Stimulated activated effector memory CD8-positive, alpha-beta T cell treated with anti-CD3 and anti-CD28 coated beads, Interleukin-12 subunit alpha, Interleukin-12 subunit beta, amount 100 ng/mL, for 72 hours (primary cell): ENCODE data around the gene UCP2.
"Not testable (repeated sequence)": the region's sequence is repeated elsewhere in the genome, so short reads cannot be mapped to it uniquely, and the experiment has no call there.

Experiments
- ATAC-seq: fragments of 150-1000 bp; cut with Tn5 transposase; 2 replicates; pipeline ENCODE4 v1.10.0; 2021
- DNase-seq, 2 donors: peaks; one replicate each; pipeline ENCODE4 v3.0.0; 2021 to 2022; ENCODE audit warnings: low spot score in 2 of 2
- H3K27ac Mint-ChIP-seq: one replicate; pipeline ENCODE4 v1.8.0; 2022; ENCODE audit warnings: mild to moderate bottlenecking, mixed read lengths
- H3K36me3 Mint-ChIP-seq: one replicate; pipeline ENCODE4 v1.8.0; 2022; ENCODE audit warnings: mild to moderate bottlenecking, mixed read lengths
- H3K4me1 Mint-ChIP-seq: one replicate; pipeline ENCODE4 v1.8.0; 2022; ENCODE audit warnings: mixed read lengths
- H3K4me3 Mint-ChIP-seq: one replicate; pipeline ENCODE4 v1.8.0; 2022; ENCODE audit warnings: mild to moderate bottlenecking, mixed read lengths
- H3K9me3 Mint-ChIP-seq: one replicate; pipeline ENCODE4 v1.8.0; 2022; ENCODE audit warnings: mixed read lengths

UCP2 gene

DNA sequence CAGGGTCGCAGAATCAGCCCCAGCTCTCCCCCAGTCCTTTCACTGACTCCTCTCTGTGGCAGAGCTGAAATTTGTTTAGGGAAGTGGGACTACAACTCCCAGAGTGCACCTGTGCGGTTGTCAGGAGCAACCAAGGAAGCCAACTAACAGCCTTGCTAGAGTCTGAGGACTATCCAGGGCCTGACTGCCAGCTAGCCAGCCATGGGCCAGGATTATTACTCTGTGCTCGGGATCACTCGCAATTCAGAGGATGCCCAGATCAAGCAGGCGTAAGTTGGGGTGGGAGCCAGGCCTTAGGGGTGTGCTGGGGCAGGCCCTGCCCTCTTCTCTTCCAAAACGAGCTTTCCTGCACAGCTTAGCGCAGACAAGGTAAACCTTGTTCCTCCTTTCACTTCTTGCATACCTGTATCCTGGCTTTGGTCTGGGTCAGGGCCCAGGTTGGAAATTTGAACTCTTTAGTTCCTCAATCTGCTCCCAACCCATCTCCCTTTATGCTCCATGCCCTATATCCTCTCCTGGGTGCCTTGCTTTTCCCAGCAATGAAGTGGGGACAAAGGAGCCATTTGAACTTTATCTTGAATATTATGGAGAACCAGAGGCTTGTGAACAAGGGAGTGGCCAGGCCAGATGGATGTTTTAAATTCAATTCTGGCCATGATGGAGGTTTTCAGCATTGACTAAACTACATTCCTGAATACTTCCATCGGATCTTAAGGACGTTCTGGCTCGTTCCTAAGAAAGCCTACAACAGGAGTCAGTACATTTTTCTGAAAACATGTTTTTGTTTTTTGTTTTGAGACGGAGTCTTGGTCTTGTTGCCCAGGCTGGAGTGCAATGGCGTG, 31.6 kb downstream of the UCP2 start, which contains the start of gene DNAJB13:
DNAJB13 (plus strand) TSS at position 158 of the 842 bp plus-strand sequence; CDS start at position 202, 44 bp downstream.
- ATAC-seq (peak; percentile 51), DNase-seq (peak in 1 of 2 donors; percentile 51)
- Mint-ChIP-seq H3K36me3 (no peaks in the 10 kb centered on the region), H3K4me1 (no peaks in the 10 kb centered on the region), H3K4me3 (no peak within 1 kb of the TSS), H3K27ac (no peak within 1 kb of the TSS), H3K9me3 (no peaks in the 10 kb centered on the region)

- Mint-ChIP-seq H3K4me1 (no peaks in the 10 kb centered on the region), H3K4me3 (no peak overlapping the region), H3K36me3 (no peaks in the 10 kb centered on the region), H3K9me3 (no peaks in the 10 kb centered on the region), H3K27ac (no peak overlapping the region)
- no peak for DNase-seq
- ATAC-seq, result no peak
Measured at GRCh38 chr11:73949912-73950311, 32.7 kb downstream of the UCP2 start.

- Mint-ChIP-seq H3K27ac (no peak overlapping the region), H3K9me3 (no peaks in the 10 kb centered on the region), H3K4me3 (no peak overlapping the region), H3K36me3 (no peaks in the 10 kb centered on the region), H3K4me1 (no peaks in the 10 kb centered on the region)
- DNase-seq (no peak), ATAC-seq (no peak)
Measured at GRCh38 chr11:73949246-73949645, 33.4 kb downstream of the UCP2 start.

DNA sequence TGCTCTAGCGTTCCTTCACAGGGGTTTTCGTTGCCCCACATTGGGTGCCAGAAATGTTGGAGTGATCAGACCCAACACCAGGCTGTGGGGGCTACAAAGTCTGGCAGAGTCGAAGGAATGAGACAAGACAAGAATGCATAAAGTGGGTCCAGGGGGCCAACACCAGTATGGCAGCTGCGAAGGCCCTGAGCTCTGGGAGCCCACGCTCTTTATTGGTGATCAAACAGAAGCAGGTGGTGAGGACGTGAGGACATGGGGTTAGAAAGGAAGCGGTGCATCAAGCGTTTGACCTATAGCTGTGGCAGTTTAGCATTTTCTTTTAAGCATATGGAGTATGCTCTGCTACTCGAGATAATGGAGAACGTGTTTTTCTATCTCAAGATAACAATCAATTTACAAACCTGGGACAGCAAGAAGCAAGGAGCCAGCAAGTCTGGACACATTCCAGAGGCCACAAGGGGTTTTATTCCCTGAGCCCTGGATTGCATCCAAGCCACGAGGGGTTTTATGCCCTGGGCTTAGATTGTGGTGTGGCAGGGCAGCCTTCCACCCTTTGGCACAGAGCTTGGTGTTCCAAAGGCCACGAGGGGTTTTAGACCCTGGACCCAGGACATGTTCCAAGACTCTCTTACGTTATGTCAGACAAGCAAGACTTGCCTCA, 35.7 kb downstream of the UCP2 start:
- no peaks in the 10 kb centered on the region for H3K4me1 Mint-ChIP-seq
- no peak for DNase-seq
- H3K27ac Mint-ChIP-seq, result no peak overlapping the region

DNA sequence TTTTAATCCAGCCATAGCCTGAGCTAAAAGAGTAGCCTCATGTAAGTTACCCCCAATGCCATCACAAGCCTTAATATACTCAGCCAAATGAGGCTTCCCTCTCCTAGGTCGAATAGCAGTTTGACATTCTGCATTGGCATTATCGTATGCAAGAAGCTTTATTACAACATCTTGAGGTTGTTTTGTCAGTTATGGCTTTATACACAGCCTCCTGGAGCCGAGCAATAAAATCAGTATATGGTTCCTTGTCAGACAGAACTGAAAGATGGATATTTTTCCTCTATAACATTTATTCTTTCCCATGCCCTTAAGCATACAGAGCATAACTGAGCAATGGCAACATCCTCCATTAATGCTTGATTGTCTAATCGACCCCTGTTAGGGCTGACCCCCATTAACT, 37.2 kb downstream of the UCP2 start:
- Mint-ChIP-seq H3K36me3 (no peaks in the 10 kb centered on the region), H3K4me1 (no peaks in the 10 kb centered on the region), H3K4me3 (no peak overlapping the region), H3K27ac (no peak overlapping the region), H3K9me3 (peaks cover 6% of the 10 kb centered on the region)
- no peak for ATAC-seq
- DNase-seq, result no peak

More for the DNA sequence above, 35.7 kb downstream of the UCP2 start:
- H3K36me3 Mint-ChIP-seq, result no peaks in the 10 kb centered on the region
- no peak overlapping the region for H3K4me3 Mint-ChIP-seq
- no peak for ATAC-seq
- H3K9me3 Mint-ChIP-seq, result no peaks in the 10 kb centered on the region

GRCh38 chr11:73944901-73945300, 37.7 kb downstream of the UCP2 start:
- Mint-ChIP-seq H3K9me3 (peaks cover 6% of the 10 kb centered on the region), H3K36me3 (no peaks in the 10 kb centered on the region), H3K4me1 (no peaks in the 10 kb centered on the region), H3K4me3 (no peak overlapping the region), H3K27ac (no peak overlapping the region)
- no peak for DNase-seq
- ATAC-seq, result no peak

- Mint-ChIP-seq H3K4me3 (no peak overlapping the region), H3K9me3 (peaks cover 6% of the 10 kb centered on the region), H3K36me3 (no peaks in the 10 kb centered on the region), H3K27ac (no peak overlapping the region), H3K4me1 (no peaks in the 10 kb centered on the region)
- DNase-seq, result no peak
- no peak for ATAC-seq
Measured at GRCh38 chr11:73944085-73944484, 38.6 kb downstream of the UCP2 start.

DNA sequence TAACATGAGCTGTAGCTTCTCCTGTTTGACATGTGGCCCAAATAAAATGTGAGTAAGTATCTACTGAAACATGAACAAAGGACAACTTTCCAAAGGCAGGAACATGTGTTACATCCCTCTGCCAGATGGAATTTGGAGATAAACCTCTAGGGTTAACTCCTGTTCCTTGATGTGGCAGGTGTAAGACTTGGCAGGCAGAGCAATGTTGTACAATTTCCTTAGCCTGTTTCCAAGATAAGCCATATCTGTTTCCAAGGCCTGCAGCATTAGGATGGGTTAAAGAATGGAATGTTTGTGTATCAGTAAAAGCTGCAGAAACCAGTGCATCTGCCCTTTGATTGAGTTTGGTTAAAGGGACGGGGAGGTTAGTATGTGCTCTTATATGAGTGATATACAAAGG, 40.6 kb downstream of the UCP2 start:
- Mint-ChIP-seq H3K4me1 (no peaks in the 10 kb centered on the region), H3K27ac (no peak overlapping the region), H3K36me3 (no peaks in the 10 kb centered on the region), H3K4me3 (no peak overlapping the region), H3K9me3 (peaks cover 6% of the 10 kb centered on the region)
- DNase-seq (no peak), ATAC-seq (no peak)

DNA sequence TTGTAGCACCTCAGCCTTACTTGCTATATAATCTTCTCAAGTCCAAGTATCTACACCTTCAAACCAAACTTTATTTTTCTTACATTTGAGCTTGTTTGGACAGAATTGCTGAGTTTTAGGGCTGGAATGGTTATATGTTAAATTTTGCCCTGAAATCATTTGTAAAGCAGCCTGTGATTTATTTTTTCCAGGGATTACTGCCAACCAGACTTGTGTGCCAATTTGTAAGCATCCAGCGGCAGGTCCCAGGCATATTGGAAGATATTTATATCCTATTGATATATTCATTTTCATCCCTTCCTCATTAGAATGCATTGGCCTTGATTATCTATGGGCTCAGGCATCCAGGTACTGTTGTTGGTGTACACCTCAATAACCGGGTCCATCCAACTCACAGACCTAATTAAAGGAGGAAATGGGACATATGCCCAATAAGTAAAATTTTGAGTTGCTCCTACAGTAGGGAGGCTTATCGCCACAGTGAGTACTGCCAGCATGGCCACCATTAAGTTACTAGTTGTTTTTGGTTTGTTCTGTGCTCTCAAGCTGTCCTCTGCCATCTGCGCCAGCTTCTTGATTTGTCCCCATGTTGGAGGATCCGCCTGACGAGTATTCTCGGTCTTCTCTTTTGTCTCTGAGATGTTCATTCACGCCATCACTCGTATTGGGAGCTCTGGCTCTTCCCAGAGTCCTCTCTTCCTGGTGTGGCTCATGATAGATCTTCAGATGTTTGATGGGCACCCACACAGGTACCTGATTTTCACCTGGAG, 41.7 kb downstream of the UCP2 start:
- DNase-seq (no peak), ATAC-seq (no peak)
- Mint-ChIP-seq H3K4me3 (no peak overlapping the region), H3K27ac (no peak overlapping the region), H3K9me3 (peaks cover 6% of the 10 kb centered on the region), H3K4me1 (no peaks in the 10 kb centered on the region), H3K36me3 (no peaks in the 10 kb centered on the region)

DNA sequence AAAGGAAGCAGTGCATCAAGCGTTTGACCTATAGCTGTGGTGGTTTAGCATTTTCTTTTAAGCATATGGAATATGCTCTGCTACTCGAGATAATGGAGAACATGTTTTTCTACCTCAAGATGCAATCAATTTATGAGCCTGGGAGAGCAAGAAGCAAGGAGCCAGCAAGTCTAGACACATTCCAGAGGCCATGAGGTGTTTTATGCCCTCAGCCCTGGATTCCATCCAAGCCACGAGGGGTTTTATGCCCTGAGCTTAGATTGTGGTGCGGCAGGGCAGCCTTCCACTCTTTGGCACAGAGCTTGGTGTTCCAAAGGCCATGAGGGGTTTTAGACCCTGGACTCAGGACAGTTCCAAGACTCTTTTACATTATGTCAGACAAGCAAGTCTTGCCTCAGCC, 43.5 kb downstream of the UCP2 start:
- peaks cover 6% of the 10 kb centered on the region for H3K9me3 Mint-ChIP-seq
- peak overlapping the region; percentile 30 for H3K27ac Mint-ChIP-seq
- no peak overlapping the region for H3K4me3 Mint-ChIP-seq

DNA sequence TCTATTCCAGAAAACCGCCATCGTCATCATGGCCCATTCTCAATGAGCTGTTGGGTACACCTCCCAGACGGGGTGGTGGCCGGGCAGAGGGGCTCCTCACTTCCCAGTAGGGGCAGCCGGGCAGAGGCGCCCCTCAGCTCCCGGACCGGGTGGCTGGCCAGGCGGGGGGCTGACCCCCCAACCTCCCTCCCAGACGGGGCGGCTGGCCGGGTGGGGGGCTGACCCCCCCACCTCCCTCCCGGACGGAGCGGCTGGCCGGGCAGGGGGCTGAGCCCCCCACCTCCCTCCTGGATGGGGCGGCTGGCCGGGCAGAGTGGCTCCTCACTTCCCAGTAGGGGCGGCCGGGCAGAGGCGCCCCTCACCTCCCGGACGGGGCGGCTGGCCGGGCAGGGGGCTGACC, 46.6 kb downstream of the UCP2 start:
- ATAC-seq, H3K9me3 Mint-ChIP-seq, DNase-seq, H3K4me3 Mint-ChIP-seq, H3K27ac Mint-ChIP-seq, H3K4me1 Mint-ChIP-seq: not testable (repeated sequence)
- peaks cover 24% of the 10 kb centered on the region for H3K36me3 Mint-ChIP-seq

More for the DNA sequence above, 43.5 kb downstream of the UCP2 start:
- DNase-seq, result no peak
- no peaks in the 10 kb centered on the region for H3K36me3 Mint-ChIP-seq
- no peaks in the 10 kb centered on the region for H3K4me1 Mint-ChIP-seq
- ATAC-seq, result no peak

DNA sequence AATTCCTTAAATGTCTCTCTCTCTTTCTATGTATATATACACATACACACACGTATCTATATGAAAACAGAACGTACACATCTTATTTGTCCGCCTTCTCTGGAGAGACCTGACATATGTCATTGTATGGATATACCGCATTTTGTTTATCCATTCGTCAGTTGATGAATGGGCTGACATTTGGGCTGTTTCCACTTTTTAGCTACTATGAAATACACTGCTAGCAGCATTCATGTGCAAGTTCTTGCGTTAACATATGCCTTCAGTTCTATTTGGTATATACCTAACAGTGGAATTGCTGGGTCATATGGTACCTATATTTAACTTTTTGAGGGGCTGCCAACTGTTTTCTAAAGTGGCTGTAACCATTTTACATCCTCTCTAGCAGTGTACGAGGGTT, 49.9 kb downstream of the UCP2 start:
- no peak overlapping the region for H3K27ac Mint-ChIP-seq
- no peak overlapping the region for H3K4me3 Mint-ChIP-seq
- no peaks in the 10 kb centered on the region for H3K9me3 Mint-ChIP-seq
- peaks cover 4% of the 10 kb centered on the region for H3K4me1 Mint-ChIP-seq
- H3K36me3 Mint-ChIP-seq, result peaks cover 57% of the 10 kb centered on the region
- no peak for DNase-seq
- no peak for ATAC-seq

DNA sequence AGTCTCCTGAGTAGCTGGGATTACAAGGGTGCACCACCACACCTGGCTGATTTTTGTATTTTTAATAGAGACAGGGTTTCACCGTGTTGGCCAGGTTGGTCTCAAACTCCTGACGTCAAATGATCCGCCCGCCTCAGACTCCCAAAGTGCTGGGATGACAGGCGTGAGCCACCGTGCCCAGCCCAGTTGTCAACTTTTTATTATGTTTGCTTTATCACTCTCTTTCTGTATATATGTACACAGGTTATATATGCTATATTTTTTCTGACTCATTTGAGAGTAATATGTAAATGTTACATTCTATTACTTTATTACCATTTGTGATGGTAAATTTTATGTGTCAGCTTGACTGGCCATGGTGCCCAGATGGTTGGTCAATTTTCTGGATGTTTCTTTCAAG, 50.7 kb downstream of the UCP2 start:
- no peak for ATAC-seq

DNA sequence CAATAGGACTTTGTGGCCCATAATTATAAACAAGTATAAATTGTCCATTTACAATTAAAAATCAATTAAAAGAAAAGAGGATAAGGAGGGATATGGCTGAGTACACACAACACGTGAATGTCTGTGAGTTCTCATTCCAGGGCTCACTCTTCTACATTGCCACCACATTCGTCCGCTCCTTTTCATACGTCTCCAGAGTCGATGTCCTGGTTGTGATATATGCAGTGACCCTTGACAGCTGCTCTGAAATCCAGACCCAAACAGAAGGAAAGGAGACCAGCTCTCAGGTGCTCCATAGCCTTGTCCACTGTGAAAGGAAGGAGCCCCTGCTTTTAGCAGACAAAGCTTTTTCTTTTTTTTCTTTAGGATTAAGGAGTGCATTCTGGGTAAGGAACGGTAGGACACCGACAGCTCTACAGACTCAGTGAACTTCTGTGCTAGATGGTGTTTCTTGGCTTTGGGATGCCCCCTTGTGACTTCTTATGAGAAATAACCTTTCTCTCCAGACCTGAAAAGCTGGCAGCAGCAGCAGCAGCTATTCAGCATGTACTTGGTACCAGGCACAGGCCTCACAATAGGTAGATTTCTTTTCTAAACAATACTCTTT, 51.5 kb downstream of the UCP2 start:
- DNase-seq, result no peak
- no peak overlapping the region for H3K4me3 Mint-ChIP-seq
- ATAC-seq, result peak; percentile 71
- H3K36me3 Mint-ChIP-seq, result peaks cover 73% of the 10 kb centered on the region
- no peaks in the 10 kb centered on the region for H3K9me3 Mint-ChIP-seq
- no peak overlapping the region for H3K27ac Mint-ChIP-seq
- H3K4me1 Mint-ChIP-seq, result peaks cover 4% of the 10 kb centered on the region

More for the DNA sequence above, 50.7 kb downstream of the UCP2 start:
- H3K27ac Mint-ChIP-seq, result no peak overlapping the region
- peaks cover 65% of the 10 kb centered on the region for H3K36me3 Mint-ChIP-seq
- peaks cover 4% of the 10 kb centered on the region for H3K4me1 Mint-ChIP-seq
- DNase-seq, result no peak
- no peak overlapping the region for H3K4me3 Mint-ChIP-seq
- H3K9me3 Mint-ChIP-seq, result no peaks in the 10 kb centered on the region

GRCh38 chr11:73929388-73929787, 53.3 kb downstream of the UCP2 start:
- H3K4me1 Mint-ChIP-seq, result peaks cover 4% of the 10 kb centered on the region
- no peak for ATAC-seq
- H3K4me3 Mint-ChIP-seq, result no peak overlapping the region
- H3K27ac Mint-ChIP-seq, result no peak overlapping the region
- H3K36me3 Mint-ChIP-seq, result peaks cover 91% of the 10 kb centered on the region
- no peaks in the 10 kb centered on the region for H3K9me3 Mint-ChIP-seq
- no peak for DNase-seq
